ENCODE data around the gene UBL5. TPM values are rescaled to one million over a fixed set of nuclear protein-coding genes. Genes with fewer than 3 reads are reported as not detected.
"Not testable (repeated sequence)": the region's sequence is repeated elsewhere in the genome, so short reads cannot be mapped to it uniquely, and the experiment has no call there.

Gene UBL5
- total and polyA plus RNA-seq, 4 donors, result 142 to 503 (median 312) TPM

GRCh38 chr19:9806803-9807202 is 20.9 kb upstream of the UBL5 start:
- Histone ChIP-seq H3K27ac (ENCODE audit: low read depth, low read length) (no peak overlapping the region), H3K4me3 (ENCODE audit: low read depth, low read length) (no peak overlapping the region), H3K36me3 (ENCODE audit: control insufficient read depth, insufficient read depth, low read length) (peaks cover 66% of the 10 kb centered on the region), H3K9me3 (ENCODE audit: control insufficient read depth, insufficient read depth, low read length) (no peaks in the 10 kb centered on the region), H3K4me1 (ENCODE audit: control insufficient read depth, insufficient read depth, low read length) (no peaks in the 10 kb centered on the region), H3K27me3 (ENCODE audit: control insufficient read depth, insufficient read depth, low read length) (no peaks in the 10 kb centered on the region)
- WGBS (ENCODE audit: insufficient coverage), result 100% methylated on average over 1 of the region's 3 CpGs
- DNase-seq (ENCODE audit: low read depth in 4 of 6, low spot score in 6 of 6), result no peak

- Histone ChIP-seq H3K36me3 (ENCODE audit: control insufficient read depth, insufficient read depth, low read length) (peaks cover 70% of the 10 kb centered on the region), H3K27me3 (ENCODE audit: control insufficient read depth, insufficient read depth, low read length) (no peaks in the 10 kb centered on the region), H3K27ac (ENCODE audit: low read depth, low read length) (no peak overlapping the region), H3K4me3 (ENCODE audit: low read depth, low read length) (no peak overlapping the region), H3K4me1 (ENCODE audit: control insufficient read depth, insufficient read depth, low read length) (no peaks in the 10 kb centered on the region), H3K9me3 (ENCODE audit: control insufficient read depth, insufficient read depth, low read length) (no peaks in the 10 kb centered on the region)
- WGBS (ENCODE audit: insufficient coverage), result 97% methylated on average over 9 of the region's 11 CpGs
- DNase-seq (ENCODE audit: low read depth in 4 of 6, low spot score in 6 of 6), result no peak
Measured at GRCh38 chr19:9808855-9809824, 18.6 kb upstream of the UBL5 start.

GRCh38 chr19:9811139-9811538 is 16.6 kb upstream of the UBL5 start:
- Histone ChIP-seq H3K9me3 (ENCODE audit: control insufficient read depth, insufficient read depth, low read length) (no peaks in the 10 kb centered on the region), H3K27me3 (ENCODE audit: control insufficient read depth, insufficient read depth, low read length) (no peaks in the 10 kb centered on the region), H3K36me3 (ENCODE audit: control insufficient read depth, insufficient read depth, low read length) (peaks cover 60% of the 10 kb centered on the region), H3K4me3 (ENCODE audit: low read depth, low read length) (no peak overlapping the region), H3K4me1 (ENCODE audit: control insufficient read depth, insufficient read depth, low read length) (no peaks in the 10 kb centered on the region), H3K27ac (ENCODE audit: low read depth, low read length) (no peak overlapping the region)
- 97% methylated on average over 21 of the region's 21 CpGs for WGBS (ENCODE audit: insufficient coverage)
- no peak for DNase-seq (ENCODE audit: low read depth in 4 of 6, low spot score in 6 of 6)

- H3K27me3 ChIP-seq (ENCODE audit: control insufficient read depth, insufficient read depth, low read length), result no peaks in the 10 kb centered on the region
- peak overlapping the region; percentile 80 for H3K4me3 ChIP-seq (ENCODE audit: low read depth, low read length)
- no peaks in the 10 kb centered on the region for H3K9me3 ChIP-seq (ENCODE audit: control insufficient read depth, insufficient read depth, low read length)
- peaks cover 3% of the 10 kb centered on the region for H3K36me3 ChIP-seq (ENCODE audit: control insufficient read depth, insufficient read depth, low read length)
- no peak for DNase-seq (ENCODE audit: low read depth in 4 of 6, low spot score in 6 of 6)
- WGBS (ENCODE audit: insufficient coverage), result under 1% methylated on average over 35 of the region's 39 CpGs
- H3K27ac ChIP-seq (ENCODE audit: low read depth, low read length), result peak overlapping the region; percentile 99
- peaks cover 15% of the 10 kb centered on the region for H3K4me1 ChIP-seq (ENCODE audit: control insufficient read depth, insufficient read depth, low read length)
Measured at GRCh38 chr19:9818175-9818733, 9.5 kb upstream of the UBL5 start.

- Histone ChIP-seq H3K9me3 (ENCODE audit: control insufficient read depth, insufficient read depth, low read length) (no peaks in the 10 kb centered on the region), H3K27ac (ENCODE audit: low read depth, low read length) (peak within 1 kb of the TSS; percentile 99), H3K36me3 (ENCODE audit: control insufficient read depth, insufficient read depth, low read length) (peaks cover under 1% of the 10 kb centered on the region), H3K4me1 (ENCODE audit: control insufficient read depth, insufficient read depth, low read length) (peaks cover 15% of the 10 kb centered on the region), H3K4me3 (ENCODE audit: low read depth, low read length) (peak within 1 kb of the TSS; percentile 80), H3K27me3 (ENCODE audit: control insufficient read depth, insufficient read depth, low read length) (no peaks in the 10 kb centered on the region)
- DNase-seq (ENCODE audit: low read depth in 4 of 6, low spot score in 6 of 6), result peak; percentile 98 to 100 (median 100)
- WGBS (ENCODE audit: insufficient coverage), result under 1% methylated on average over 82 of the region's 82 CpGs
Measured at GRCh38 chr19:9818734-9819595, 8.8 kb upstream of the UBL5 start, which contains the start of gene FBXL12. Gene FBXL12 (minus strand): TSS chr19:9819079. CDS start chr19:9818813, 266 bp downstream.

- DNase-seq (ENCODE audit: low read depth in 4 of 6, low spot score in 6 of 6), result peak in 1 of 6 donors; percentile 47
- Histone ChIP-seq H3K4me1 (ENCODE audit: control insufficient read depth, insufficient read depth, low read length) (peaks cover 15% of the 10 kb centered on the region), H3K27ac (ENCODE audit: low read depth, low read length) (peak overlapping the region; percentile 99), H3K9me3 (ENCODE audit: control insufficient read depth, insufficient read depth, low read length) (no peaks in the 10 kb centered on the region), H3K4me3 (ENCODE audit: low read depth, low read length) (peak overlapping the region; percentile 80), H3K36me3 (ENCODE audit: control insufficient read depth, insufficient read depth, low read length) (peaks cover 3% of the 10 kb centered on the region), H3K27me3 (ENCODE audit: control insufficient read depth, insufficient read depth, low read length) (no peaks in the 10 kb centered on the region)
- WGBS (ENCODE audit: insufficient coverage), result 0% methylated on average over 15 of the region's 21 CpGs
Measured at GRCh38 chr19:9819596-9819909, 8.2 kb upstream of the UBL5 start.

- DNase-seq (ENCODE audit: low read depth in 4 of 6, low spot score in 6 of 6); H3K27me3 ChIP-seq (ENCODE audit: control insufficient read depth, insufficient read depth, low read length); H3K36me3 ChIP-seq (ENCODE audit: control insufficient read depth, insufficient read depth, low read length); H3K9me3 ChIP-seq (ENCODE audit: control insufficient read depth, insufficient read depth, low read length): not testable (repeated sequence)
- Histone ChIP-seq H3K27ac (ENCODE audit: low read depth, low read length) (peak overlapping the region; percentile 99), H3K4me1 (ENCODE audit: control insufficient read depth, insufficient read depth, low read length) (peaks cover 15% of the 10 kb centered on the region), H3K4me3 (ENCODE audit: low read depth, low read length) (peak overlapping the region; percentile 80)
- 83% methylated on average over 1 of the region's 8 CpGs for WGBS (ENCODE audit: insufficient coverage)
Measured at GRCh38 chr19:9820034-9820433, 7.7 kb upstream of the UBL5 start.

DNA sequence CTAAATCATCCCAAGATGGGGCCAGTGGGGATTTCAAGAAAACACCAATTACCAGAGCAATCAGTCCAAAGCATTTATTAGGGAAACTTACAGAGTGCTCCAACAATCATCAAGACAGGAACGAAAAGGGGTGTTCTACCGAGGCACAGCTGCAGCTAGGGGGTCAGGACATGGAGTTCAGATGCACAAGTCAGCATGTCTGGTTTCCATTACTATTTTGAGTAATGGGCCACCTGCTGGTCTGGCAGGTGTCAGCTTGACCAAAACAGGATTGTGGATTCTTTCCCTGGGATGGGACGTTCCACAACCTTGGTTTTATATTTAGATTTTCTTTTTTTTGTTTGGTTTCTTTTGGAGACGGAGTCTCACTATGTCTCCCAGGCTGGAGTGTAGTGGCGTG is 3.9 kb upstream of the UBL5 start:
- Histone ChIP-seq H3K27ac (ENCODE audit: low read depth, low read length) (no peak overlapping the region), H3K36me3 (ENCODE audit: control insufficient read depth, insufficient read depth, low read length) (peaks cover 3% of the 10 kb centered on the region), H3K27me3 (ENCODE audit: control insufficient read depth, insufficient read depth, low read length) (no peaks in the 10 kb centered on the region), H3K4me3 (ENCODE audit: low read depth, low read length) (no peak overlapping the region), H3K4me1 (ENCODE audit: control insufficient read depth, insufficient read depth, low read length) (peaks cover 30% of the 10 kb centered on the region), H3K9me3 (ENCODE audit: control insufficient read depth, insufficient read depth, low read length) (no peaks in the 10 kb centered on the region)
- WGBS (ENCODE audit: insufficient coverage), result 86% methylated on average over 3 of the region's 5 CpGs
- no peak for DNase-seq (ENCODE audit: low read depth in 4 of 6, low spot score in 6 of 6)

DNA sequence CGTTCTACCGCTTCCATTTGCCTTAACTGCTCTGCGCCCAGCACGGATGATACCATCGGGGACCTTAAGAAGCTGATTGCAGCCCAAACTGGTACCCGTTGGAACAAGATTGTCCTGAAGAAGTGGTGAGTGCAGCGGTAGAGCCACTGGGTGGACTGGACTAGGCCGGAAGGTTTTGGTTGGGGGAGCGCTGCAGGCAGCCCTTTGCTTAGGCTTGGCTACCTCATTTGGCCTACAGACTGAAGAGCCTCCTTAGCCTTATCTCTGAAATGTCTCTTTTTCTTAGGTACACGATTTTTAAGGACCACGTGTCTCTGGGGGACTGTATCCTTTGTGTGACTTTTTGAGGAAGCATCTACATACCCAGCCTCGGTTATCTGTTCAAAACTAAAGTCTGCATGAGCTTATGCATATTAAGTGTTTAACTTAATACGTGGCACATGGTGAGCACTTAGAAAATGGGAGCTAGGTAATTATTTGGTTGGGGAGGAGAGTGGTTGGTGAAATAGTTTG is 889 bp downstream of the UBL5 start:
- Histone ChIP-seq H3K4me3 (ENCODE audit: low read depth, low read length) (peak overlapping the region; percentile 99), H3K36me3 (ENCODE audit: control insufficient read depth, insufficient read depth, low read length) (peaks cover 11% of the 10 kb centered on the region), H3K9me3 (ENCODE audit: control insufficient read depth, insufficient read depth, low read length) (no peaks in the 10 kb centered on the region), H3K27ac (ENCODE audit: low read depth, low read length) (no peak overlapping the region), H3K27me3 (ENCODE audit: control insufficient read depth, insufficient read depth, low read length) (no peaks in the 10 kb centered on the region), H3K4me1 (ENCODE audit: control insufficient read depth, insufficient read depth, low read length) (peaks cover 21% of the 10 kb centered on the region)
- DNase-seq (ENCODE audit: low read depth in 4 of 6, low spot score in 6 of 6), result no peak
- 30% methylated on average over 7 of the region's 13 CpGs for WGBS (ENCODE audit: insufficient coverage)
